Raji (cell line): ENCODE measurements around the gene RET.

ENCODE experiments used
- POLR2A ChIP-seq: IDR thresholded peaks from 2 replicates; pipeline ENCODE4 v1.6.1; 2011; ENCODE audit warnings: low read depth, low read length, control low read depth; ENCODE audit not compliant: insufficient read depth

Gene RET

GRCh38 chr10:43124574-43125273 lies 47.9 kb downstream of the RET start:
- TF ChIP-seq POLR2A: no peak

GRCh38 chr10:43125274-43125845 lies 48.5 kb downstream of the RET start:
- no peak for TF ChIP-seq POLR2A

DNA sequence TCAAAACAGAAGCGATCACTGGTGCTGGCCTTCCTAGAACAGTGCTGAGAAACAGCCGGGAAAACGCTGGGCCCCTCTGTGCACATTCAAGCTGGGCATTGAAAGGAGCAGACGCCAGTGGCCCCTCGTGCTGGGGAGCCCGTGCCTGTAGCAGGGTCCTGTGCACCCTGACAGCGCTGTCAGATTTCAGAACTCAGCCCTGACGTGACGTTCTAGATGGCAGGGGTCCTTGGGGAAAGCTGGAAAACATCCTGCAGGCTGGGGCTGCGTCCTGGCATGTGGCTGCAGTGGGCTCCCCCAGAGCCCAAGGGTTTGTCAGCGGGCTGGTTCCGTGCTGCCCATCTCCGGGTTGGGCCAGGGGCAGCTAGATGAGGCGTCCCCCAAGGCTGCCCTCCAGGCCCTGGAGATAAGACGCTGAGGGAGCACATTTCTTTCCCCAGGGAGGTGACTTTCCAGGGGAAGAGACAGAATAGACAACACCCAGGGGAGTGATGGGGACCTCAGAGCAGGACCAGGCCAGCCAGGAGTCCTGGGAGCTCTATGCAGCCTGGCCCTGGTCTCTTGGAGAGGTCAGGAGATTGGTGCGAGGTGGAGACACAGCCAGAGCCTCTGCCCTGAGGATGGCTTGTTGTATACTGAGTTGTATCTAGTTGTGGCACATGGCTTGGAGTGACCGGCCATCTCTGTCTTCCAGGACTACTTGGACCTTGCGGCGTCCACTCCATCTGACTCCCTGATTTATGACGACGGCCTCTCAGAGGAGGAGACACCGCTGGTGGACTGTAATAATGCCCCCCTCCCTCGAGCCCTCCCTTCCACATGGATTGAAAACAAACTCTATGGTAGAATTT lies 49.2 kb downstream of the RET start:
- TF ChIP-seq POLR2A: no peak

- no peak for TF ChIP-seq POLR2A
Measured at GRCh38 chr10:43126759-43127424, 50.0 kb downstream of the RET start.

GRCh38 chr10:43127442-43127841 lies 50.6 kb downstream of the RET start:
- no peak for TF ChIP-seq POLR2A

DNA sequence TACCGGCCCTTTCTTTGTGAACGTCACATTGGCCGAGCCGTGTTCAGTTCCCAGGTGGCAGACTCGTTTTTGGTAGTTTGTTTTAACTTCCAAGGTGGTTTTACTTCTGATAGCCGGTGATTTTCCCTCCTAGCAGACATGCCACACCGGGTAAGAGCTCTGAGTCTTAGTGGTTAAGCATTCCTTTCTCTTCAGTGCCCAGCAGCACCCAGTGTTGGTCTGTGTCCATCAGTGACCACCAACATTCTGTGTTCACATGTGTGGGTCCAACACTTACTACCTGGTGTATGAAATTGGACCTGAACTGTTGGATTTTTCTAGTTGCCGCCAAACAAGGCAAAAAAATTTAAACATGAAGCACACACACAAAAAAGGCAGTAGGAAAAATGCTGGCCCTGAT lies 51.5 kb downstream of the RET start:
- TF ChIP-seq POLR2A: no peak

DNA sequence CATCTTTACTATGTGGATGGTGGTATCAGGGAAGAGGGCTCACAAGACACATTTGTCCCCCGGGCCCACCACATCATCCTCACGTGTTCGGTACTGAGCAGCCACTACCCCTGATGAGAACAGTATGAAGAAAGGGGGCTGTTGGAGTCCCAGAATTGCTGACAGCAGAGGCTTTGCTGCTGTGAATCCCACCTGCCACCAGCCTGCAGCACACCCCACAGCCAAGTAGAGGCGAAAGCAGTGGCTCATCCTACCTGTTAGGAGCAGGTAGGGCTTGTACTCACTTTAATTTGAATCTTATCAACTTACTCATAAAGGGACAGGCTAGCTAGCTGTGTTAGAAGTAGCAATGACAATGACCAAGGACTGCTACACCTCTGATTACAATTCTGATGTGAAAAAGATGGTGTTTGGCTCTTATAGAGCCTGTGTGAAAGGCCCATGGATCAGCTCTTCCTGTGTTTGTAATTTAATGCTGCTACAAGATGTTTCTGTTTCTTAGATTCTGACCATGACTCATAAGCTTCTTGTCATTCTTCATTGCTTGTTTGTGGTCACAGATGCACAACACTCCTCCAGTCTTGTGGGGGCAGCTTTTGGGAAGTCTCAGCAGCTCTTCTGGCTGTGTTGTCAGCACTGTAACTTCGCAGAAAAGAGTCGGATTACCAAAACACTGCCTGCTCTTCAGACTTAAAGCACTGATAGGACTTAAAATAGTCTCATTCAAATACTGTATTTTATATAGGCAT lies 52.3 kb downstream of the RET start:
- TF ChIP-seq POLR2A: no peak

DNA sequence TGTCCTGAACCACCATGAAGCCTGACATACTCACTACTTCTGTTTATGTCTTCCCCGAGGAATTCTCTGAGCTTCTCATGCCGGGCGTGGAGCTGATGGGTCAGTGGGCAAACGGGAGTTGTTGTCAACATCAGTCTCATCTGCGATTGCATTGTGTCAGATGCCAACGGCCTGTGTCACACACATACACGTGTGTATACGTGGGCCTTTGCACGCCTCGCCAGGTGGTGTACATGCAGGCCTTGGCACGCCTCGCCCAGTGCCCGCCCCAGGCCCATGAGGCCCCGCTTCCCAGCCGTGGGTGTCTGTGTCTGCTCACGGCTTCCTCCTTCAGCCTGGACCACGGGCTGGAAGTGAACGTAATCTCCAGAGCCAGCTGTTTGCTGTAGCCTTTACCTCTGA lies 53.9 kb downstream of the RET start:
- TF ChIP-seq POLR2A: no peak

- TF ChIP-seq POLR2A: no peak
Measured at GRCh38 chr10:43131256-43131655, 54.4 kb downstream of the RET start.

GRCh38 chr10:43131906-43132305 lies 55.0 kb downstream of the RET start:
- no peak for TF ChIP-seq POLR2A

GRCh38 chr10:43132867-43133787 lies 56.3 kb downstream of the RET start:
- no peak for TF ChIP-seq POLR2A

GRCh38 chr10:43134126-43134905 lies 57.4 kb downstream of the RET start:
- no peak for TF ChIP-seq POLR2A

DNA sequence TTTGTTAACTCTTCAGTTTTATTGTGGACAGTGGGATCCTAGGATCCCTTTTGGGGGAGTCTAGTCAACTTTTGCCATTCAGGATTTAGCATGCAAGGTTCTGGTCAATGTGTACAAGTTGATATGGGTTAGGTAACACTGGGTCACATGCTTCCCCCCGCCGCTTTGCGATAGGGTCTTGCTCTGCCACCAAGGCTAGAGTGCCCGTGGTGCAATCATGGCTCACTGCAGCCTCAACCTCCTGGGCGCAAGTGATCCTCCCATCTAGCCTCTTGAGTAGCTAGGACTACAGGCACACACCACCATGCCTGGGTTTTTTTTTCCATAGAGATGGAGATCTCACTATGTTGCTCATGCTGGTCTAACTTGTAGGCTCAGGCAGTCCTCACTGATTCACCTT lies 58.2 kb downstream of the RET start:
- TF ChIP-seq POLR2A: no peak
